NCI-H2081 treated with DMSO at 0.1 percent for 48 hours (cell line): ENCODE data around the gene STAP2.

Experiments used
- DNase-seq: peaks from one replicate; lab custom pipeline; 2025; lab: John Stamatoyannopoulos, UW

STAP2 gene, protein sequence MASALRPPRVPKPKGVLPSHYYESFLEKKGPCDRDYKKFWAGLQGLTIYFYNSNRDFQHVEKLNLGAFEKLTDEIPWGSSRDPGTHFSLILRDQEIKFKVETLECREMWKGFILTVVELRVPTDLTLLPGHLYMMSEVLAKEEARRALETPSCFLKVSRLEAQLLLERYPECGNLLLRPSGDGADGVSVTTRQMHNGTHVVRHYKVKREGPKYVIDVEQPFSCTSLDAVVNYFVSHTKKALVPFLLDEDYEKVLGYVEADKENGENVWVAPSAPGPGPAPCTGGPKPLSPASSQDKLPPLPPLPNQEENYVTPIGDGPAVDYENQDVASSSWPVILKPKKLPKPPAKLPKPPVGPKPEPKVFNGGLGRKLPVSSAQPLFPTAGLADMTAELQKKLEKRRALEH

GRCh38 chr19:4338441-4339355 is at the start of gene STAP2:
TSS of gene STAP2 (minus strand) at chr19:4338827. CDS start at chr19:4338753, 74 bp downstream.
- no peak for DNase-seq

DNA sequence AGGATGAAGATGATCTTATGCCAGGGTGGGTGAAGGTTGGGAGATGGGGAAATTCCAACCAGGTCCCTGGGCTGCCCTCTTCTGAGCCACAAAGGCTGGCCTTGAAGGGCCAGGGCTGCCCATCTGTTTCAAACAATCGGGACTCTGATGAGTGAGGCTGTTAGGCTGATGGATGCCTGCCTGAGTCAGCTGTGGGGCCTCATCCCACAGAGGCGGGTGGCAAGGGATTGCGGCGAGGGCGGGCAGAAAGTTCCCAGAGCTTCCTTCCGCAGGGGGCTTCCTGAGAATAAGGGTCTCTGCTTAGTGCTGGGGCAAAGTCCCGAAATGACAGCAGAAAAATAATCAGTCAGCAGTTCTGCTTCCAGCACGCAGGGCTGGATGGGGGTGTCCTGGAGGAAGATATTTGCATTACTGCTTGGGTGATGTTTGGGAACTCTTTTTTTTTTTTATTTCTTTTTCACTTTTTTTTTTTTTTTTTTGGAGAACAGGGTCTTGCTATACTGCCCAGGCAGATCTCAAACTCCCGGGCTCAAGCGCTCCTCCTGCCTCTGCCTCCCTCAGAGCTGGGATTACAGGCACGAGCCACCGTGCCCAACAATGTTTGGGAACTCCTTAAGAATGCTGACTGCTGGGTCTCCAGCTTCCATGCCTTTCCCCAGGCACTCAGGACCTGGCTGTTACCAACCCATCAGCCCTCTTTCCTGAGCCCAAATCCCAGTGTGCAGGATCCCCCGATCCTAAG is 47.6 kb upstream of the STAP2 start:
- no peak for DNase-seq

- DNase-seq, result no peak
These were observed 46.8 kb upstream of the STAP2 start for GRCh38 chr19:4385291-4386040.

DNA sequence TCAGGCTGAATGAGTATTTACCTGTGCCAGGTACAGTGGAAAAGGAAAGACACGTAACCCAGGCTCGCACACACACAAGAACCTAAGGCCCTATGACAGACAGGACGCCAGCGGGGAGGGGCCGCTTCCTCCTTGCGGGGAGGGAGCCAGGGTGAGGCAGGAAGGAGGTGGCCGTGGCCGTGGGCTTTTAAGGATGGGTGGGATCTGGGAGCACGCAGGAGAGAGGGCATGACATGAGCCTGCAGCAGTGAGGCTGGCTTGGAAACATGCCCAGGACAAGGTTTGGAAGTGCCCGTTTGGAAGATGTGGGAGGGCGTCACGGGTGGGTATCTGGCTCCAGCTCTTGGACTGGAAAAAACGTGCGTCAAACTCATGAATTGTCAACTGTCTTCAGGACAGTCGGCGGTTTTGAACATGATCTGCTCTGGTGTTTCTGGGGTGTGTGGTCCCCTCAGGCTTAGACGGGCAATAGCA is 41.7 kb upstream of the STAP2 start:
- no peak for DNase-seq

DNA sequence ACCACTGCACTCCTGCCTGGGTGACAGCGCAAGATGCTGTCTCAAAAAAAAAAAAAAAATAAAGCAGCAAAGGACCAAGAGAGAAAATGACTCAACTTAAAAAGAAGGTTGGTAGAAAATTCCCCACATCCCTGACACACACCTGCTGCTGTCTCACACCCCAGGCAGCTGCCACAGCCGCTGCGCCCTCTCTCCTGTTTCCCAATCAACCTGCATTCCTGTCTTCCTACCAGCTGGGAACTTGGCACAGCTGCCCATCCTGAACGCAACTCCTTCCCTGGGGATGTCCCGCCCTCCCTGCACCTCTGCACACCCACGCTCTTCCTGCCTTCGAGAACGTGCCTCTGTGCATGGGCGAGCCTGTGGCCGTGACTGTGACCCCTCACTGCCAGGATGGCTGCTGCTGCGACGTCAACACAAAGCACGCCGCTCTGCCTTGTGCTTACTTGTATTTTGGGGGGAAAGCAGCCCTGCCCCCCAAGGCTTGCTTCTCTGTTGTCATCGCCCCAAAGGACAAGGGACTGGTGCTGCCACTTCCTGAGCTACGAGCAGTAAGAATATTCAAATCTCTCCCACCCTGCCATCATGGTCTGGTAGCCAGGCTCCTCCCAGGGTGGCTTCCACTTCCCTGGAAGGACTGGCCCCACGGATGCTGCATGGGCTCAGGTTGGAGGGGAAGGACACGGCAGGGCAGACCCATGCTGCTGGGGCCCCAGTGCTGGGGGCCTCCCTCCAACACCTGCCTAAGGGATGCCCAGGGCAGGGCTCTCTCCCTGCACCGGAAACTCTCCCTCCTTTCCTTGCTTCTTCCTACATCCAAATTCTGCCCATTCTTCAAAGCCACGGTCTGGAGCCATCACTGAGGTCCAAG is 41.0 kb upstream of the STAP2 start:
- no peak for DNase-seq

DNA sequence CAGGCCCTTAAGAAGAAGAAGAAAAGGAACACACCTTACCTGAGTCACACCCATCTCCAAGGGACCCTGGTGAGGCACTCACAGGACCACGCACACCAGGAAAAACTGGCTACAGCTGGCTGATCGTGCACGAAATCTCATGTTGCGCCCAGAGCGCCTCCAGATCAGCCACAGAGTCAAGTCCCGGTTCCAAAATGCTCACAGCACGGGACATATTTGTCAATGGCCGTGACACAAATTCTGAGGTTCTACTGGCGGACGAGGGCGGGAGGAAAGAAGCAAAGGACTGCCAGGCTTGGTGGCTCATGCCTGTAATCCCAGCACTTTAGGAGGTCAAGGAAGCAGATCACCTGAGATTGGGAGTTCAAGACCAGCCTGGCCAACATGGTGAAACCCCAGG is 40.3 kb upstream of the STAP2 start:
- DNase-seq, result no peak

- DNase-seq, result no peak
These were observed 38.6 kb upstream of the STAP2 start for GRCh38 chr19:4376991-4377781.

- DNase-seq, result no peak
These were observed 38.0 kb upstream of the STAP2 start for GRCh38 chr19:4376671-4376990.

- DNase-seq, result no peak
These were observed 37.5 kb upstream of the STAP2 start for GRCh38 chr19:4376028-4376670.

GRCh38 chr19:4375164-4376027 is 36.8 kb upstream of the STAP2 start:
- no peak for DNase-seq

GRCh38 chr19:4374498-4375163 is 36.0 kb upstream of the STAP2 start:
- DNase-seq, result no peak

DNA sequence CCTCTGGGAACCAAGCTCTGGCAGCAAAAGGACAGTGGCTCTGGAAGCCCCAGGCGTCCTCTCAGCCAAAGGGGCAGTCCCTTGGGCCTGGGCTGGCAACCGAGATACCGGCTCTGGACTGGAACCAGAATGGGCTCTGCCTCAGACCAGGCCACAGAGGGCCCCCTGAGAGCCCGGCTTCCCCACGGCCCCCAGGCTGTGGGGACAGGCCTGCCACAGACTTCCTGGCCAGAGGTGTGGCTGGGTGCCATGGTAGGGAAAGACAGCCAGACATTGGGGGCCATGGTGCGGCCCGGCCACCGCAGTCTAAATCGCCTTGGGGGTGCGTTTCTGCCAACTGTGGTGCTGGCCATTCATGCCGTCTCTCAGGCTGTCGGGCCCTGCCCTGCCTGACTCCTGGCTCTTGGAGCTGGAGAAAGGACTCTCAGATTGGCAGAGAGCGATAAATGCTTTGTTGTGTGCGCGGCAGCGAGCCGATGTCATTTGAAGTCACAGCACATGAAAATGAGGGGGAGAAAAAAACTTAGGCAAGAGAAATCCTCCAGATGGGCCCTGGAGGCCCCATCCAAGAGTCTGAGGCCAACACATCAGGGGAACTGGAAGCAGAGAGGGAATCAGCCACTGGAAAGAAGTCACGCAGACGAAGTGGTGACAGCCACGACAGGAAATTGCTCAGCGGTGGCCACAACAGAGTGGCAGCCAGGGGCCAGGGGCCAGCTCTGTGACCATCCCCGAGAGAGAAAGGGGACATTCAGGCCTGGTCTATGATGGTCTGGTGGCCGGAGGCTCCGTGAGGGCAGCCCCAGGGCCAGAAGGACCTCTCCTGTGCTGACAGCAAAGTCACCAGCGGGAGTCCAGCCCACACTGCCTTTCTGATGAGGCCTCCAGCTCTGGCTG is 35.2 kb upstream of the STAP2 start:
- DNase-seq, result no peak

DNA sequence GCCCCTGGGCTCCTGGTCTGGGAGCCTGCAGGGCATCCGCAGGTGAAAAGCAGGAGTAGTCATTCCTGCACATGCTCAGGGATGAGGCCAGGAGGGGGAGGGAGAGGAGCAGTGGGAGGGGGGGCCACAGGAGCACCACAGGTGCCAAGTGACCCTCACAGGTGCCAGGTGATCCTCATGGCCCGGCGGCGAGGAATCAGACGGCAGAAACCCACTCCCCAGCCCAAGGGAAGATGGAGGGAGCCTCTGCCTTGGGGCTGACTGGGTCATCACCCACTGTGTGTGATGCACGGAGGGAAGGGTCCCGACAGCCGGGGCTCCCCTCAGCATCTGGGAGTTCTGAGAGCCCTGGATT is 34.4 kb upstream of the STAP2 start:
- DNase-seq, result no peak

DNA sequence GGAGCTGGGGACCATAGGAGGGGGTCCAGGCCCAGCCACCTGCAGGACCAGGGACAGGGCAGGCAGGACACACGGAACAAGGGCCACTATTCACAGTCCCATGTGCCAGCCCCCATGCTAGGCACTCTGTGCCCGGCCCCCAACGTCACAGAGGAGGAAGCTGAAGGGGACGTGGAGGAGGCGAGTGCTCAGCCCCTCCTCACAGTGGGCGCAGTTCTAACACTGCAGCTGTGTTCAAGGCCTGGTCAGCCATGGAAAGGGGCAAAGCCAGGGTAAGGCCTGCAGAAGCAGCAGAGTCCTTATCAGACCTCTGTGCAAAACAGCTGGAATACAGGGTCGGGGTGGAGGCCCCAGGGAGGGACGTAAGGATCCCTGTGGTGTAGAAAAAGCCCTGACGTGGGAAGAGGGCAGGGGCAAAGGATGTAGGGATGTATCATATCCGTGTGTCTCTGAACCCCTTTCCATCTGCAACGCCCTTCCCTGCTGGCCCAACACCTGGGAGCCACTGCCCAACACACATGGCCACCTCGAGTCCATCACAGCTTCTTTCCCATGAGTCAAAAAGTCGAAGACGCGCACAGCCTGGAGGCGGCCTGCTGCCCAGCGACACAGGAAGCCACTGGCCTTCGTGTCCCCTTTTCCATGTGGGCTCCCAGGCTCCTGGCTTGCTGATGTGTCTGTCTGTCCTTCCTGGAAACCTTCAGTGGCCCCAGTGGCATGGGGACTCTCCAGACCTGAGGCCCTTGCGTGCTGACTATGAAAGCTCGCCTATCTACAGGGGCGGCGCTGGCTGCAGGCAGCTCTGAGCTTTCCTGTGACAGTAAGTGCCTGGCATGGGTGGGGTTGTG is 33.8 kb upstream of the STAP2 start:
- no peak for DNase-seq

GRCh38 chr19:4371247-4372164 is 32.9 kb upstream of the STAP2 start:
- DNase-seq, result no peak
